ENCODE results near the gene S1PR2. TPM values are rescaled to one million over a fixed set of nuclear protein-coding genes. Genes with fewer than 3 reads are reported as not detected.

Gene S1PR2
- total and polyA plus RNA-seq, 9 of the 15 experiments (the other 6 are each of a cell fraction or from before 2014, with no cell fraction given) = 1.5 to 3.9 (median 2.0) TPM

GRCh38 chr19:10214784-10215183, 16.3 kb downstream of the S1PR2 start:
- no peak overlapping the region for H3K4me2 ChIP-seq (ENCODE audit: insufficient read depth, low read length)
- intact Hi-C loops (cut with micrococcal nuclease) = no loop called here
- peaks cover 0 to 5% of the 10 kb centered on the region in 2 experiments; a peak in 3 of 5 replicates for H3K27me3 ChIP-seq (ENCODE audit: control insufficient read depth in 2 of 2, insufficient read depth in 2 of 2, low read length in 2 of 2)
- H3K9me1 ChIP-seq (ENCODE audit: control insufficient read depth, insufficient read depth, low read length) = no peaks in the 10 kb centered on the region
- DNase-seq (ENCODE audit: extremely low read depth in 1 of 4, low spot score in 3 of 4) (no peak), ATAC-seq (no peak), FAIRE-seq (no peak)
- H2AFZ ChIP-seq (ENCODE audit: low read depth, low read length) = no peak overlapping the region
- H3K4me3 ChIP-seq = no peak overlapping the region
- CTCF ChIA-PET (ENCODE audit: low intra/inter-chr PET ratio) = no interaction called here
- 35% methylated on average over 5 of the region's 5 CpGs for WGBS (ENCODE audit: insufficient coverage, low coverage, missing lambda C conversion rate)
- no peaks in the 10 kb centered on the region for H3K9me3 ChIP-seq (replicated peaks; ENCODE audit: control insufficient read depth, insufficient read depth, low read depth, low read length)
- no peak overlapping the region for H3K27ac ChIP-seq (ENCODE audit: extremely low read depth, low read depth, low read length)
- no TSS peak for BruUV-seq (replicated peaks)
- no peaks in the 10 kb centered on the region for H4K20me1 ChIP-seq (replicated peaks; ENCODE audit: control insufficient read depth, insufficient read depth, low read length)
- H3K36me3 ChIP-seq (ENCODE audit: control insufficient read depth, insufficient read depth, low read length) = no peaks in the 10 kb centered on the region
- POLR2A ChIA-PET = interaction anchor here (1.1 to 1.3 kb wide), 3 partner anchors 9 to 31 kb away, joined by 3 to 4 read pairs (median 3); no protein-coding TSS in a partner anchor
- in situ Hi-C loops (cut with MboI) = no loop called here
- H3K9ac ChIP-seq (ENCODE audit: insufficient read depth in 1 of 2, low read depth in 2 of 2, low read length in 2 of 2) = no peak overlapping the region
- H3K4me1 ChIP-seq (replicated peaks in 1 of 2; ENCODE audit: control insufficient read depth in 2 of 2, insufficient read depth in 2 of 2, low read length in 2 of 2) = no peaks in the 10 kb centered on the region; a peak in 1 of 5 replicates
- no peaks in the 10 kb centered on the region for H3K79me2 ChIP-seq (ENCODE audit: control insufficient read depth, insufficient read depth, low read length)
- TF ChIP-seq TCF3 (CRISPR knock-in tag; IDR thresholded peaks at IDR 0.05) (no peak), EGR1 (conservative IDR thresholded peaks at IDR 0.05) (no peak), NUFIP1 (IDR thresholded peaks at IDR 0.05; ENCODE audit: partially characterized antibody) (no peak), GTF2F1 (IDR thresholded peaks at IDR 0.05; ENCODE audit: low read depth, low read length) (no peak), ZNF165 (CRISPR knock-in tag; IDR thresholded peaks at IDR 0.05; ENCODE audit: borderline replicate concordance) (no peak), ETV6 (IDR thresholded peaks at IDR 0.05; ENCODE audit: borderline replicate concordance in 1 of 2, low read depth in 2 of 2, low read length in 1 of 2) (no peak), ETV6 (CRISPR knock-in tag; IDR thresholded peaks at IDR 0.05; ENCODE audit: borderline replicate concordance) (no peak)

- H3K27ac ChIP-seq (ENCODE audit: extremely low read depth, low read depth, low read length) = no peak overlapping the region
- POLR2A ChIA-PET = no interaction called here
- peaks cover 0 to 5% of the 10 kb centered on the region in 2 experiments; a peak in 3 of 5 replicates for H3K27me3 ChIP-seq (ENCODE audit: control insufficient read depth in 2 of 2, insufficient read depth in 2 of 2, low read length in 2 of 2)
- H4K20me1 ChIP-seq (replicated peaks; ENCODE audit: control insufficient read depth, insufficient read depth, low read length) = no peaks in the 10 kb centered on the region
- no peak overlapping the region for H3K4me3 ChIP-seq
- H3K9me1 ChIP-seq (ENCODE audit: control insufficient read depth, insufficient read depth, low read length) = no peaks in the 10 kb centered on the region
- 9% methylated on average over 6 of the region's 6 CpGs for WGBS (ENCODE audit: insufficient coverage, low coverage, missing lambda C conversion rate)
- CTCF ChIA-PET (ENCODE audit: low intra/inter-chr PET ratio) = no interaction called here
- H3K36me3 ChIP-seq (ENCODE audit: control insufficient read depth, insufficient read depth, low read length) = no peaks in the 10 kb centered on the region
- FAIRE-seq (no peak), DNase-seq (ENCODE audit: extremely low read depth in 1 of 4, low spot score in 3 of 4) (no peak), ATAC-seq (no peak)
- H3K79me2 ChIP-seq (ENCODE audit: control insufficient read depth, insufficient read depth, low read length) = no peaks in the 10 kb centered on the region
- peaks cover 5% of the 10 kb centered on the region for H3K9me3 ChIP-seq (replicated peaks; ENCODE audit: control insufficient read depth, insufficient read depth, low read depth, low read length)
- no peak overlapping the region for H3K9ac ChIP-seq (ENCODE audit: insufficient read depth in 1 of 2, low read depth in 2 of 2, low read length in 2 of 2)
- BruUV-seq (replicated peaks) = no TSS peak
- H3K4me2 ChIP-seq (ENCODE audit: insufficient read depth, low read length) = no peak overlapping the region
- no peak overlapping the region for H2AFZ ChIP-seq (ENCODE audit: low read depth, low read length)
- in situ Hi-C loops (cut with MboI) (no loop called here), intact Hi-C loops (cut with micrococcal nuclease) (no loop called here)
- H3K4me1 ChIP-seq (replicated peaks in 1 of 2; ENCODE audit: control insufficient read depth in 2 of 2, insufficient read depth in 2 of 2, low read length in 2 of 2) = no peaks in the 10 kb centered on the region; a peak in 1 of 5 replicates
- no peak for TF ChIP-seq ZNF507 (tag; conservative IDR thresholded peaks at IDR 0.05)
- TF ChIP-seq TEAD1 (CRISPR knock-in tag; IDR thresholded peaks at IDR 0.05) = no peak
- no peak for TF ChIP-seq GATA2 (CRISPR knock-in tag; IDR thresholded peaks at IDR 0.05)
- no peak for TF ChIP-seq MYBL2 (IDR thresholded peaks at IDR 0.05; ENCODE audit: low read depth)
- TF ChIP-seq MYBL2 (CRISPR knock-in tag; IDR thresholded peaks at IDR 0.05; ENCODE audit: borderline replicate concordance) = no peak
- no peak for TF ChIP-seq ZBTB5 (IDR thresholded peaks at IDR 0.05)
- TF ChIP-seq EGR1 (conservative IDR thresholded peaks at IDR 0.05) = no peak
- no peak for TF ChIP-seq ESRRA (IDR thresholded peaks at IDR 0.05; ENCODE audit: borderline replicate concordance, low read depth)
- no peak for TF ChIP-seq HMBOX1 (IDR thresholded peaks at IDR 0.05)
- TF ChIP-seq KLF1 (tag; IDR thresholded peaks at IDR 0.05) = no peak
Observed at GRCh38 chr19:10211691-10212090, 19.4 kb downstream of the S1PR2 start.

All from K562 (cell line).